Measurements from ENCODE around the gene TTL.
"Not testable (repeated sequence)": the region's sequence is repeated elsewhere in the genome, so short reads cannot be mapped to it uniquely, and the experiment has no call there.

The TTL gene

GRCh38 chr2:112481528-112482233 lies at the start of gene TTL:
TTL (plus strand) TSS chr2:112482156; CDS start chr2:112482345, 189 bp downstream.
- peak; percentile 84 for DNase-seq

- peak; percentile 27 for DNase-seq
These were observed 49.6 kb upstream of the TTL start for GRCh38 chr2:112432390-112432734.

- DNase-seq, result peak; percentile 54
These were observed 49.0 kb upstream of the TTL start for GRCh38 chr2:112432735-112433479.

GRCh38 chr2:112433480-112433879 lies 48.5 kb upstream of the TTL start, which contains the start of gene RGPD8:
RGPD8 (minus strand) TSS chr2:112433645; CDS start chr2:112433453, 192 bp downstream.
- peak; percentile 89 for DNase-seq

- DNase-seq, result no peak
These were observed 47.8 kb upstream of the TTL start for GRCh38 chr2:112433932-112434730.

GRCh38 chr2:112434890-112435715 lies 46.9 kb upstream of the TTL start:
- DNase-seq, result not testable (repeated sequence)

GRCh38 chr2:112435716-112436431 lies 46.1 kb upstream of the TTL start:
- DNase-seq, result not testable (repeated sequence)

GRCh38 chr2:112436993-112437392 lies 45.0 kb upstream of the TTL start:
- not testable (repeated sequence) for DNase-seq

- DNase-seq, result not testable (repeated sequence)
These were observed 44.5 kb upstream of the TTL start for GRCh38 chr2:112437405-112437831.

GRCh38 chr2:112438603-112439261 lies 43.2 kb upstream of the TTL start:
- DNase-seq, result not testable (repeated sequence)

GRCh38 chr2:112444256-112444655 lies 37.7 kb upstream of the TTL start:
- DNase-seq, result not testable (repeated sequence)

GRCh38 chr2:112449854-112450253 lies 32.1 kb upstream of the TTL start:
- no peak for DNase-seq

- no peak for DNase-seq
These were observed 30.6 kb upstream of the TTL start for GRCh38 chr2:112451317-112451716.

- DNase-seq, result no peak
These were observed 27.4 kb upstream of the TTL start for GRCh38 chr2:112454586-112454985.

GRCh38 chr2:112459372-112459771 lies 22.6 kb upstream of the TTL start:
- no peak for DNase-seq

GRCh38 chr2:112462178-112462577 lies 19.8 kb upstream of the TTL start:
- no peak for DNase-seq

GRCh38 chr2:112463256-112463655 lies 18.7 kb upstream of the TTL start:
- no peak for DNase-seq

- no peak for DNase-seq
These were observed 16.6 kb upstream of the TTL start for GRCh38 chr2:112465382-112465781.

- DNase-seq, result peak; percentile 13
These were observed 9.3 kb upstream of the TTL start for GRCh38 chr2:112472547-112473263.

GRCh38 chr2:112474844-112475486 lies 7.0 kb upstream of the TTL start:
- DNase-seq, result no peak
